ENCODE results near the gene SYT15. TPM values are rescaled to one million over a fixed set of nuclear protein-coding genes. Genes with fewer than 3 reads are reported as not detected.
"Not testable (repeated sequence)": the region's sequence is repeated elsewhere in the genome, so short reads cannot be mapped to it uniquely, and the experiment has no call there.

The SYT15 gene
- total RNA-seq, 1 donor = under 0.01 TPM

DNA sequence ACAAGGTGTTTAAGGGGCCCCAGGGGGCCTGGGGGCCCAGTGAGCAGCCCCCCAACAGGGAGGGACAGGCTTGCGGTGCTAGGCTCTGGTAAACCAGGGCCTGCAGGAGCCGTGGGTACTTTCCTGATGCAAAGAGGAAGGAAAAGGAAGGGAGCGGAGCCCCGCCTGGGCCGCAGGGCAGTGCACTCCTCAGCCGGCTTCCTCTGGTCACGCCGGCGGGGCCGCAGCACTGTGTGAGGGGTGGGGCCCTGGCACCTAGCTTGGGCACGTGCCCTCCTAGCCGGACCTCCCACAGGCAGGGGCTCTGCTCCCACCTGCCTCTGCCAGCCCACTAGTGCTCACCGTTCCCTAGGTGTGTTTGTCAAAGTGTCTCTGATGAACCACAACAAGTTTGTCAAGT is 6.3 kb downstream of the SYT15 start:
- DNase-seq (ENCODE audit: low read depth); H3K4me3 ChIP-seq (ENCODE audit: low read depth, low read length): not testable (repeated sequence)

DNA sequence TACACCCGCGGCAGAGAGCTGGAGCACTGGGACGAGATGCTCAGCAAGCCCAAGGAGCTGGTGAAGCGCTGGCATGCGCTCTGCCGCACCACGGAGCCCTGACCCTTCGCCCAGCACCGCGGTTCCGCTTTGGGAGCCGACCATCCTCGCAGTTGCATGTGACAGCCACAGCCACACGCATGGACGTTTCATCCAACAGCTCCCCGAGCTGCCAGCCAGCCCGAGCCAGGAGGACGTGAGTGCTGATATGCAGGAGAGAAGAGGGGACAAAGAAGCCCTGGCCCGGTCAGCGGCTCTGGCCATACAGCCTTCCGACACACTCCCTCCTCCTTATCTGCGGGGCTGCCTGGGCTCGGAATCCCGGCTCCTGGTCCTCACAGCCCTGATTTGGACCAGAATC is 8.6 kb downstream of the SYT15 start:
- DNase-seq (ENCODE audit: low read depth) = not testable (repeated sequence)

DNA sequence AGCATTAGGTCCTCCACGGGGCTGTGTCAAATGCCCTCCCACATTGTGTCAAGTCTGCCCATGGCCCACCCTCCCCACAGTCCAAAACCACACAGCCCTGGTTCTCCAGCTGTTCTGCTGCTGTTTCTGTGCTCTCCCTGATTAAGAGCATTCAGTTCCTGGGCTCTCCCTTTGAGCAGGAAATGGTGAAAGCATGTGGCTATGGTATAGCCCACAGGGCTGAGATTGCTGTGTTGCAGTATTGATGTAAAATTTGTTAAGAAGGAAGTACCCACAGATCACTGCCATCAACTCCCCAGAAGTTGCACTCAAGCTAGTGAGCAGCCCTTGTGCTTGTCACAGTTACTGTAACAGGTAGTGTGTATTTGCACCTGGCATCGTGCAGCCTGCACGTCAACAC is 9.3 kb downstream of the SYT15 start:
- DNase-seq (ENCODE audit: low read depth); H3K4me3 ChIP-seq (ENCODE audit: low read depth, low read length): not testable (repeated sequence)

More for the DNA sequence above, 8.6 kb downstream of the SYT15 start:
- not testable (repeated sequence) for H3K4me3 ChIP-seq (ENCODE audit: low read depth, low read length)

DNA sequence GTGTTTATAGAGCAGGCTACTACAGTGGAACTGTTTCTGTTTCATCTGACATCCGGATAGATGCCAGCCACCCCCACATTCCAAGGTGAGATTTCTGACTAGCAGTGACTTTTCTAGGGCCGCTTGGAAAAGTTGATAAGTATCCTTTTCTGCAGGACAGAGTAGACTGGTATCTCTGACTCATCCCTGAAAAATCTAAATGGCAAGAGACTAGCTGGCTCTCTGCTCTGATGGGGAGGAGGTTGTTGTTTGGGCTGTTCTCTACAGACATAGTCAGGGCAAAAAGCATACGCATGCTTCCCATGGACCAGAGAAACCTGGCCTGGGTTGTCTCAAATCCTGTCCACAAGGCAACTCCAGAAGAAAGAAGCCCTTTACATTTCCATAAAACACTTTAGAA is 10.7 kb downstream of the SYT15 start:
- not testable (repeated sequence) for H3K4me3 ChIP-seq (ENCODE audit: low read depth, low read length); DNase-seq (ENCODE audit: low read depth)

DNA sequence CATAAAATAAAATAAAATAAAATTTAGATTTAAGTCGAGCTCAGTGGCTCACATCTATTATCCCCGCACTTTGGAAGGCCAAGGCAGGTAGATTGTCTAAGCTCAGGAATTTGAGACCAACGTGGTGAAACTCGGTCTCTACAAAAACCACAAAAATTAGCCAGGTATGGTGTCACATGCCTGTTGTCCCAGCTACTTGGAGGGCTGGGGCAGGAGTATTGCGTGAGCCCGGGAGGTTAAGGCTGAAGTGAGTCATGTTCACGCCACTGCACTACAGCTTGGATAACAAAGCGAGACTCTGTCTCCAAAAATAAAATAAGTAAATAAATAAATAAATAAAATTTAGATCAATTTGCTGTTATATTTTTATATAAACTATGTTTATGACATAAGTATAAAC is 12.1 kb downstream of the SYT15 start:
- DNase-seq (ENCODE audit: low read depth); H3K4me3 ChIP-seq (ENCODE audit: low read depth, low read length): not testable (repeated sequence)

DNA sequence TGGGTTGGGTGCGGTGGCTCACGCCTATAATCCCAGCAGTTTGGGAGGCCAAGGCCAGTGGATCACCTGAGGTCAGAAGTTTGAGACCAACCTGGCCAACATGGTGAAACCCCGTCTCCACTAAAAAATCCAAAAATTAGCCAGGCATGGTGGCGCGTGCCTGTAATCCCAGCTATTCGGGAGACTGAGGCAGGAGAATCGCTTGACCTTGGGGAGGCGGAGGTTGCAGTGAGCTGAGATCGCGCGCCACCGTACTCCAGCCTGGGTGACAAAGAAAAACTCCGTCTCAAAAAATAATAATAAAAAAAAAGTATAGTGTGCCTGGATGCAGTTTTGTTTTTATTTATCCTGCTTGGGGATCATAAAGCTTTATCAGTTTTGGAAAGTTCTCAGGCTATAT is 14.4 kb downstream of the SYT15 start:
- DNase-seq (ENCODE audit: low read depth); H3K4me3 ChIP-seq (ENCODE audit: low read depth, low read length): not testable (repeated sequence)

DNA sequence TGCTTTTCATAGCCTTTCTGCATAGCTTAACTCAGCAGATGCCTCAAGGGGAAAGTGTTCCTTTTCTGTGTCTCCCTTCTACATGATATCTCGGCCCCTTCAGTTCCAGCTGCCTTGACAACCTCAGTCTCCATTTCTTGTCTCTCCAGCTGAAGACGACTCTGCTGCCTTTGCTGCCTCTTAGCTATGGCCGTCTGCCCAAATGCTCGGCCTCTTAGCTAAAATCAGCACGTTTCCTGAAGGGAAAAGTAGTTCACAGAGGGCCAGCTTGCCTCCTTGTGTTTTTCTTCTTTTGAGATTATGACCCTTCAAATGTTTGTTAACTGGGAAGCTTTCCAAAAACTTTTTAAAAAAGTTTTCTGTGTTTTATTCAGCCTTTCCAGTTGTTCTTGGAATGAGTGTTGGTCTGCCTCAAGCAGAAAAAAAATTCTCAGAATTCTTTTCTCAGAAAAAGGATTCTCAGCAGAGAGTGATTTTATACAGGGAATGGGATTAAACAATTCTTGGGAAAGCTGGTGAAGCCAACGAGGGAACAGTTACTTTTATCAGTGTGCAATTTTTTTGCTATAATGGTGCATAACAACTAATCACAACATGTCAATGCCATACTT is 15.6 kb downstream of the SYT15 start:
- DNase-seq (ENCODE audit: low read depth); H3K4me3 ChIP-seq (ENCODE audit: low read depth, low read length): not testable (repeated sequence)

DNA sequence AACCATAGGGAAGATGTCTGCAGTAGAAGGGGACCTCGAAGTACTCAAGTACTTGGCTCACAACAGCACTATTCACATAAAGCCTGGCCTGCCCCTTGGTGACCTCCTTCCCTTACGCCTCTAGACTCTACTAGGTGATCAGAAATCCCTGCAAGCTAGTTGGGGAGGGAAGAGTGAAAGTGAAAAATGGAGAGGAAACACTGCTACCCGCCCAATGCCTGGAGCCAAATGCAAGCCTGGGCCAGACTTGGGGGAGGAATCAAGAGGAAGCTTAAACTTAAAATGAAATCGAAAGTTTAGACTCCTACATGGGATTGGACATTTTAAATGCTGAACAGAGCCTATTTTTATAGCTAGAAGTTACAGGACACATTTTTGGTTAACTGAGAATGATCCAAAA is 17.6 kb downstream of the SYT15 start:
- DNase-seq (ENCODE audit: low read depth) = peak; percentile 12
- not testable (repeated sequence) for H3K4me3 ChIP-seq (ENCODE audit: low read depth, low read length)

DNA sequence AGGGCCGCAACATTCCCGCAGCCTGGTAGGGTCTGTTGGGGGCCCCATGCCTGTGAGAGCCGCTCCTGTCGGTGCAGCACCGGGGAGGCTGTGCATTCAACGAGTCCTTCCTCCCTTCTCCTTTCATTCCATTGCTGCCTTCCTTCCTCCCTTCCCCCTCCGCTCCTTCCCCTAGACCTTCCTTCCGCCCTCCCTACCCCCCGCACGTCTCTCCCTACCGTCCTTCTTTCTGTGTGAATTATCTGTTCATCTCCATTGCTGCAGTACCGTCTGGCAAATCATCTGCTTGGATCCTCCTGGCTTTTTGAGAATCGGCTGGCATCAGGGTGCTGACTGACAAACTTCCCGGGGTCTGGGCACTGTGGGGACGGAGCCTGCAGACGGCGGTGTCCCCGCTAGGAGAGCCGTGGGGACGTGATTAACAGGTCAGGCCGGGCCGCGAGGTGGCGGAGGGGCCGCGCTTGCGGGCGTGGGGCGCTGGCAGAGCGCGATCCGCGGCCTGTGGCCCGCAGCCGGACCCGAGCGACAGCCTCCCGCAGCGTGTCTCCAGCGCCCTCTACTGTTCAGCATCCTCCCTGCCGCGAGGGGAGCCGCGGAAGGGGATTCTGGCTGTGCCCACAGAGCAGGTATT is 18.8 kb downstream of the SYT15 start:
- H3K4me3 ChIP-seq (ENCODE audit: low read depth, low read length) = peak overlapping the region; percentile 34
- not testable (repeated sequence) for DNase-seq (ENCODE audit: low read depth)

DNA sequence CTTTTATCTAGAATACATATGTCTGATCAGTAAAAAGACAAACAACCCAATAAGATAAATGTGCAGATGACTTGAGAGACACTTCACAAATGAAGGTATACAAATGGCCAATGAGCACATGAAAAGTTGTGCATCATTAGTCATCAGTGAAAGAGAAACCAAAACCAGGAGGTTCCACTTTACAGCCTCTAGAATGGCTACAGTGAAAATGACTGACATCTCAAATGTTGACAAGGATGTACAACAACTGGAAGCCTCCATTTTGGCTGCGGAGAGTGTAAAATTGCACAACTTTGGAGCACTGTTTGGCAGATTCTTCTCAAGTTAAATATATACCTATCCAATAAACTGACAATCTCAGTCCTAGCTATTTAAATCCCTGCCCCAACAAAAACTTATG is 21.6 kb downstream of the SYT15 start:
- DNase-seq (ENCODE audit: low read depth); H3K4me3 ChIP-seq (ENCODE audit: low read depth, low read length): not testable (repeated sequence)

DNA sequence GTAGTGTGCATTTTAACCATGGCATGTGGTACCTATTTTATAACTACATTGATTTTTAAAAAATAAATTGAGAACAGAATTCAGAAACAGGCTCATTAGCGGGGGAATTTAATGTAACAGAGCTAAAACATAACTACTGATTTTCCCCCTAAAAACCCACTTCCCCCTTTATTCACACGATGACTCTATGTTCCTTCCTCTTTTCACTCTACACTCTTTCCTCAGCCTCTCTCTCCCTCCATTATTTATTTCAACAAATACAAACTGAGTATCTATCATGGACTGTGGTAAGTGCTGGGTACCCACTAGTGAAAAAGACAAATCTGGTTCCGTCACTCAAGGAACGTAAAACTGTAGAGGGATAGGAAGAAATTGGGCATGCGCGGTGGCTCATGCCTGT is 36.6 kb downstream of the SYT15 start:
- not testable (repeated sequence) for DNase-seq (ENCODE audit: low read depth); H3K4me3 ChIP-seq (ENCODE audit: low read depth, low read length)

DNA sequence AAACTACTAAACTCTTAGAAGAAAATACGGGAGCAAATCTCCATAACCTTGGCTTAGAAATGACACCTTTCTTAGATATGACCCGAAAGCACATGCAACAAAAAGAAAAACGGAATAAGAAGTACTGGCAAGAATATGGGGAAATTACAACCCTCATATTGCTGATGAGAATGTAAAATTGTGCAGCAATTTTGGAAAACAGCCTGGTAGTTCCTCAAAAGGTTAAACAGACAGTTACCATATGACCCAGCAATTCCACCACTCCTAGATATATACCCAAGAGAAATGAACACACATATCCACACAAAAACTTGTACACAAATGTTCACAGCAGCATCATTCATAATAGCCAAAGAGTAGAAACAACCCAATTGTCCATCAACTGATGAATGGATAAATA is 37.3 kb downstream of the SYT15 start:
- DNase-seq (ENCODE audit: low read depth); H3K4me3 ChIP-seq (ENCODE audit: low read depth, low read length): not testable (repeated sequence)

DNA sequence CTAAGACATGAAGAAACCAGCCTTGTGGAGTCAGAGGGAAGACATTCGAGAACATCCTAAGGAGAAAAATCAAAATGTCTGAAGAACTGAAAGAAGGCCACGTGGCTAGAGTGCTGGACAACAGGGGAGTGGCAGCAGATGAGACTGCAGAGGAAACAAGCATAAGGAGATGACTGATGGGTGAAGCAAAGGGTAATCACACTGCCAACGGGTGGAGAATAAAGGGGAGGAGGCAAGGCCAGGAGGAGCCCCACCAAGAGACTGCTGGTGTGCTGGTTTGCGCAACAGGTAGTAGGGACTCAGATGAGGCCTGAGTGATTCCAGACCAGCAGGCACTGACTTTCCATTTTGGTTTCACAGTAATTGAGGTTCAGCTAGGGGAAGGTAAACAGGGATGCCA is 38.2 kb downstream of the SYT15 start:
- DNase-seq (ENCODE audit: low read depth); H3K4me3 ChIP-seq (ENCODE audit: low read depth, low read length): not testable (repeated sequence)

DNA sequence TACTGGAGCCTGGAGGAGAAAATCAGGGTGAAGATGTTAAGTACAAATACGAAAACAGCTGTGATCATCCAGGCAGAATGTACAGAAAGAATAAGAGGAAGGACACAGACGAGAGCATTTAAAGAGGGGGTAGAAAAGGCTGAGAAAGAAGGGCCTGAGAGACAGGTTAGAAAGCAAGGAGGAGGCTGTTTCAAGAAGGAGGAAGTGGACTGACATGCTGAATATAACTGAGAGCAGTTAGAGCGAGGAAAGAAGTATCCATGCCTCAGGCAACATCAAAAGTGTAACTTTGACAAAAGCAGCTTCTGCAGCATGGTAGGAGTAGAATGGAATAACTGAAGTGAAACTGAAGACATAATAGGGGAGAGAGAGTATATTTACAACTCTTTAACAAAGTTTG is 39.0 kb downstream of the SYT15 start:
- H3K4me3 ChIP-seq (ENCODE audit: low read depth, low read length); DNase-seq (ENCODE audit: low read depth): not testable (repeated sequence)

DNA sequence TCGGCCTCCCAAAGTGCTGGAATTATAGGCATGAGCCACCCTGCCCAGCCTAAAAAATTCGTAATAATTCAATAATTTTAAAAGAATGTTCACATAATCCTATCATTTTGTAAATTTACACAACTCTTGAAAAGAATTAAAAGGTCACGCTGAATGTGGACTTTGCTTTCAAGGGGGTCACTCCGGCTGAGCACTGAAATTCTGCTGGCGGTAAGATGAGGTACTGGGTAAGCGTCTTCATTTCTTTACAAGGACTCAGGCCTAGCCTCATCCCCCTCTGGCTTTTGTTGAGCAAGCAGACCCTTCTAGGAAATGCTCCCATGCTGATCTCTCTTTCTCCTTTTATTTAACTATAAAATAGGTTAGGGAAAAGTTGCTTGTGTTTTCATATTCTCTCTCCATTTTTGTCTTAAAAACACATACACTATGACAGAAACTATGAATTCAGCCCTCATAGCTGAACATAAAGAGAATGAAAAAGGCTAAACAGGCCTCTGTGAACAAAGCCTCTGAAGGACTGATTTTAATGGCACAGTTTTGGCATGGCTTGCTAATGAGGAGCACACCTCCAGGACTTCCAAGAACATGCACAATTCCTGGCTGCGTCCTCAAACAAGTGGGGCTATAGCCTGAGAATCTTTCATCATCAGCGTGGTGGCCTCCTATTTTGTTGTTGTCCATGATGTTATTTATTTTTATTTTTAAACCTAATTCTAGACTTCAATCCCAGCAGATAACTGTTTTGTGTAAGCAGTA is 45.1 kb downstream of the SYT15 start:
- not testable (repeated sequence) for H3K4me3 ChIP-seq (ENCODE audit: low read depth, low read length); DNase-seq (ENCODE audit: low read depth)

DNA sequence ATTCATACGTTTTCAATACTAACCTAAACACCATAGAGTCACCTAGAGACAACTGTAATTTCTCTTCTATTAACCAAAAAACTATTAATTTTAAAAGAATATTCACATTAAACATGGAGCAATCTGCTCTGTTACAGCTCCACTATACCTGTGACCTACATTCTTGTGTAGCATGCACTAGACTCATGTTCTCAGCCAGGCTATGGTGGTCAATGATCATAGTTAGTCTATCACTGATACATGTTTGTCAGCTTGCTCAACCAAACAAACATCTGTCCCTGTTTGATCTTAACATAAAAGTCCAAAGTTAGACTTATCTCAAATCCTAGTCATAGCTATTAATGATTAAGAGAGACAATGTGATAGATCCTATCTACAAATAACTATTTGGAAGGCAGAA is 50.9 kb downstream of the SYT15 start:
- not testable (repeated sequence) for DNase-seq (ENCODE audit: low read depth); H3K4me3 ChIP-seq (ENCODE audit: low read depth, low read length)

DNA sequence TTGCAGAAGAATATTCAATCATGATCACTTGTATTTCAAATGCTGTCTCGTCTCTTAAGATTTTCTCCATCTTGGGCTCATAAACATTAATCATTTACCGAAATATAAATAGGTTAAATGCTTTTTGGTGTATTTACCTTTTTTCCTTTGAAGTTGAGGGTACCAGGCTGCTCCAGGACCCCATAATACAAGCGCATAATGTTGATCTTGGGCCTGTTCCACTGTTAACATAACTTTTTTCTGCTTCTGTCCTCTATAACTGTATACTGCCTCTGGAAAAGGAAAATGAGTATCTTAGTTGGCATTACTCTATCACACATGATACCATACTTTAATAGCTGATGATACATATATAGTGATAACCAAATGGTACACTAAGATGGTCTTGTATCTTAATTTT is 51.9 kb downstream of the SYT15 start:
- not testable (repeated sequence) for DNase-seq (ENCODE audit: low read depth); H3K4me3 ChIP-seq (ENCODE audit: low read depth, low read length)

DNA sequence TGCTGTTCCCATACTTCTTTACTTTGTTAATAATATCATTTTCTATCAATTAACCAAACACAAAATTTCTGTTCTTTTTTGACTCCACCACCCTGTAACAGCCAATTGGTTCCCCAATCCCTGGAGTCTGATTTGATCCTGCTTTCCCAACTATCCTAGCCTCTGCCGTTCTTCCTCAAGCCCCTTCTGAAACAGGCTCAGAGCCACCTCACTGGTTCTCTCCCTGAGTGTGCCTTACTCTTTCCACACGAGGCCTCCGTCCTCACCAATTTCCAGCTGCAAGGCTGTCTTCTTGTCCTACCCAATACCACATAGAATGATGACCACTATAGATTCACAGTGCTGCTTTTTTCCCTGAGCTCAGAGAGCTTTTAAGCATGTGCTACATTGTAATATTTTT is 52.8 kb downstream of the SYT15 start:
- DNase-seq (ENCODE audit: low read depth); H3K4me3 ChIP-seq (ENCODE audit: low read depth, low read length): not testable (repeated sequence)

DNA sequence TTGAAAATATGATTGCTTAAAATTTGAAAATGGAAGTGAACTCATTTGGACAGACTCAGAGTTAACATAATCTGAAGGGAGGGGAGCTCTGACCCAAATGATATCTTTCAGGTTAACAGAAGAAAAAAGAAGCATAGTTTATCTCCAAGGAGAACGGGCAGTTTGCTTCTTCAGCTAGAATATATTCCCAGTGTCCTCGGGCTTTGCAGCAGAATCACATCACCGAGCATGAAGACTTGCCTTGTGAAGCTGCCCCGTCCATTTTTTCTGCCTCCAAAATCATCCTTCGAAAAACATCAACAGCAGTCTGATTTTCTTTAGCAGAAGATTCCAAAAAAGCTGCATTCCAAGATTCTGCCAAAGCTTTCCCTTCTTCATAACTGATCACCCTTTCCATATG is 55.8 kb downstream of the SYT15 start:
- not testable (repeated sequence) for H3K4me3 ChIP-seq (ENCODE audit: low read depth, low read length); DNase-seq (ENCODE audit: low read depth)

DNA sequence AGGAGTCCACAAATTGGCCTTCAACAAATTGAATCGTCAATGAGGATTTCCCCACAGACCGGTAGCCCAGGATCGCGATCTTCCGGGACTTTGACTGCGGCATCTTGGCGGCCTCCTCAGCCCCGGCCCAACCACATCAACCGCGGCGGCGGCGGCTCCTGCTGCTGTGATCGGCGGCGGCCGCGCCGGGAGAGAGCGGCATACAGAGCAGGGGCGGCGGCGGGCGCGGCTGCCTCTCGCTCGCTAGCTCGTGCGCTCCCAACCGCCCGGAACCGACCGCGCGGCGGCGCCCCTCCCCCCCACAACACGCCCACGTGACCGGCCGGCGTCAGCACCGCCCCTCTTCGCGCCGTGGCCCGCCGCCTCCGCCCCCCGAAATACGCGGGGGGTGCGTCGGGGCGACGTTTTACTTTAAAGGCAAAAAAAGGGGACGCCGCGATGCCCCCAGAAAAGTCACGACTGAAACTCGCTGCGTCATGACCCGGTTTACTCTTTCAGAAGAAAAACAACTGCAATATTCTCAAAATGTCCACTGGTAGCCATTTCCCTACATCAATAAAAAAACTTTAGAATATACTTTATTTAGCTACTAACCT is 56.5 kb downstream of the SYT15 start:
- H3K4me3 ChIP-seq (ENCODE audit: low read depth, low read length) = peak overlapping the region; percentile 37
- DNase-seq (ENCODE audit: low read depth) = not testable (repeated sequence)
